ENCODE results near the gene KLK4. TPM values are rescaled to one million over a fixed set of nuclear protein-coding genes. Genes with fewer than 3 reads are reported as not detected.

The KLK4 gene
- total RNA-seq, 4 donors from 2014 or later: not detected

Other genes with a start within 250 kb of the KLK4 start
- gene SHANK1, start 191.6 kb downstream of the KLK4 start, total RNA-seq: 1 to 10 TPM in 1 of 4 donors, under 1 TPM in 1, not detected in 2; 0.37 to 2.2 TPM
- gene CLEC11A, start 188.0 kb downstream of the KLK4 start, total RNA-seq: 10 to 100 TPM; 17.1 to 32.0 (median 21.9) TPM
- gene GPR32, start 140.9 kb downstream of the KLK4 start, total RNA-seq: not detected
- gene ACP4, start 121.0 kb downstream of the KLK4 start, total RNA-seq: not detected
- 1 to 10 TPM in 3 of 4 donors, not detected in 1; 1.0 to 1.4 (median 1.3) TPM for gene KLK1, start 87.6 kb downstream of the KLK4 start, total RNA-seq
- not detected for gene KLK15, start 77.8 kb downstream of the KLK4 start, total RNA-seq
- not detected for gene KLK3, start 56.5 kb downstream of the KLK4 start, total RNA-seq
- not detected for gene KLK2, start 38.0 kb downstream of the KLK4 start, total RNA-seq
- 10 to 100 TPM in 1 of 4 donors, 1 to 10 TPM in 2, not detected in 1; 3.3 to 12.2 (median 9.7) TPM for gene KLK5, start 41.6 kb upstream of the KLK4 start, total RNA-seq
- gene KLK6, start 58.2 kb upstream of the KLK4 start, total RNA-seq: not detected
- gene KLK7, start 72.5 kb upstream of the KLK4 start, total RNA-seq: 10 to 100 TPM in 2 of 4 donors, 1 to 10 TPM in 1, not detected in 1; 3.6 to 61.7 (median 16.6) TPM
- gene KLK8, start 90.2 kb upstream of the KLK4 start, total RNA-seq: 10 to 100 TPM in 1 of 4 donors, 1 to 10 TPM in 2, not detected in 1; 2.8 to 15.0 (median 3.4) TPM
- 10 to 100 TPM in 1 of 4 donors, 1 to 10 TPM in 2, not detected in 1; 1.6 to 14.2 (median 9.8) TPM for gene KLK10, start 108.3 kb upstream of the KLK4 start, total RNA-seq
- 100 to 1,000 TPM in 1 of 4 donors, 10 to 100 TPM in 2, not detected in 1; 21.6 to 116 (median 34.0) TPM for gene KLK11, start 115.2 kb upstream of the KLK4 start, total RNA-seq
- gene KLK12, start 123.6 kb upstream of the KLK4 start, total RNA-seq: not detected
- not detected for gene KLK13, start 153.7 kb upstream of the KLK4 start, total RNA-seq
- not detected for gene KLK14, start 171.5 kb upstream of the KLK4 start, total RNA-seq
- gene CTU1, start 197.0 kb upstream of the KLK4 start, total RNA-seq: 10 to 100 TPM in 2 of 4 donors, 1 to 10 TPM in 2; 7.1 to 14.2 (median 9.5) TPM
- 10 to 100 TPM in 3 of 4 donors, 1 to 10 TPM in 1; 3.5 to 25.0 (median 20.4) TPM for gene SIGLEC9, start 213.5 kb upstream of the KLK4 start, total RNA-seq
- gene SIGLEC7, start 230.9 kb upstream of the KLK4 start, total RNA-seq: 10 to 100 TPM in 1 of 4 donors, 1 to 10 TPM in 3; 1.9 to 10.7 (median 6.3) TPM